Hepatocyte (in vitro differentiated cells): Measurements from ENCODE around the gene HTR3E. TPM values are rescaled to one million over a fixed set of nuclear protein-coding genes. Genes with fewer than 3 reads are reported as not detected.

Experiments
- DNase-seq: peaks from one replicate; pipeline ENCODE4 v3.0.0-alpha.2; 2016; ENCODE audit warnings: low spot score
- H2AFZ ChIP-seq: fragments of 200-600 bp; sonication (generic); 2 replicates; pipeline ENCODE4 v1.6.0; 2016; ENCODE audit warnings: antibody characterized with exemption, mild to moderate bottlenecking
- H3K27ac ChIP-seq: fragments of 200-600 bp; sonication (generic); 2 replicates; pipeline ENCODE4 v1.5.1; 2016; ENCODE audit warnings: mild to moderate bottlenecking
- H3K27me3 ChIP-seq: fragments of 200-600 bp; sonication (generic); 2 replicates; pipeline ENCODE4 v1.6.1; 2016
- H3K36me3 ChIP-seq: fragments of 200-600 bp; sonication (generic); replicated peaks from 2 replicates; pipeline ENCODE4 v1.5.1; 2016; ENCODE audit warnings: low read depth; ENCODE audit not compliant: insufficient read depth
- H3K4me1 ChIP-seq: fragments of 200-600 bp; sonication (generic); 2 replicates; pipeline ENCODE4 v1.5.1; 2016; ENCODE audit warnings: mild to moderate bottlenecking, moderate library complexity; ENCODE audit not compliant: insufficient read depth
- H3K4me2 ChIP-seq: fragments of 200-600 bp; sonication (generic); 2 replicates; pipeline ENCODE4 v1.6.0; 2016
- H3K4me3 ChIP-seq: fragments of 200-600 bp; sonication (generic); 2 replicates; pipeline ENCODE4 v1.5.1; 2016; ENCODE audit warnings: mild to moderate bottlenecking
- H3K79me2 ChIP-seq: fragments of 200-600 bp; sonication (generic); 2 replicates; pipeline ENCODE4 v1.6.0; 2017; ENCODE audit warnings: mild to moderate bottlenecking
- H3K9me2 ChIP-seq: fragments of 200-600 bp; sonication (generic); replicated peaks from 2 replicates; pipeline ENCODE4 v1.6.0; 2017; ENCODE audit warnings: mild to moderate bottlenecking; ENCODE audit not compliant: insufficient read depth
- H3K9me3 ChIP-seq: fragments of 200-600 bp; sonication (generic); 2 replicates; pipeline ENCODE4 v1.5.1; 2016; ENCODE audit warnings: low read depth, mild to moderate bottlenecking
- H4K20me1 ChIP-seq: fragments of 200-600 bp; sonication (generic); 2 replicates; pipeline ENCODE4 v1.6.0; 2016; ENCODE audit warnings: mild to moderate bottlenecking; ENCODE audit not compliant: insufficient read depth, poor library complexity, severe bottlenecking
- EZH2 ChIP-seq: fragments of 200-600 bp; sonication (generic); IDR thresholded peaks from 2 replicates; pipeline ENCODE4 v1.6.1; 2016; ENCODE audit warnings: antibody characterized with exemption, mild to moderate bottlenecking, borderline replicate concordance
- EZH2phosphoT487 ChIP-seq: fragments of 200-600 bp; sonication (generic); IDR thresholded peaks from one replicate; pipeline ENCODE4 v1.6.1; 2018; ENCODE audit warnings: antibody characterized with exemption, mild to moderate bottlenecking, low read depth, moderate library complexity; ENCODE audit not compliant: unreplicated experiment, severe bottlenecking
- WGBS: methylation state at CpG from one replicate; pipeline ENCODE4 v1.1.6; 2016; ENCODE audit warnings: low lambda C conversion rate; ENCODE audit errors: missing lambda C conversion rate; 5-methylcytosine and 5-hydroxymethylcytosine counted together
- polyA plus RNA-seq: library from polyadenylated mRNA; unstranded; fragments of >200 nt; fragmentation: Nextera tagmentation; extraction: Ambion mirVana; gene quantifications from 2 replicates; pipeline ENCODE4 v1.2.1, GENCODE V29; 2016
- total RNA-seq: library from RNA; depleted of rRNA; stranded (reverse); fragments of >200 nt; gene quantifications from 2 replicates; pipeline ENCODE4 v1.2.3, GENCODE V29; 2014
- TF ChIP-seq, protein P1 (sequence below): fragments of 200-600 bp; sonication (generic); IDR thresholded peaks from 2 replicates; pipeline ENCODE4 v1.5.1; 2016; ENCODE audit warnings: antibody characterized with exemption, mild to moderate bottlenecking; ENCODE audit not compliant: poor library complexity

Gene HTR3E
- total and polyA plus RNA-seq, 2 experiments from 2014 or later: not detected

DNA sequence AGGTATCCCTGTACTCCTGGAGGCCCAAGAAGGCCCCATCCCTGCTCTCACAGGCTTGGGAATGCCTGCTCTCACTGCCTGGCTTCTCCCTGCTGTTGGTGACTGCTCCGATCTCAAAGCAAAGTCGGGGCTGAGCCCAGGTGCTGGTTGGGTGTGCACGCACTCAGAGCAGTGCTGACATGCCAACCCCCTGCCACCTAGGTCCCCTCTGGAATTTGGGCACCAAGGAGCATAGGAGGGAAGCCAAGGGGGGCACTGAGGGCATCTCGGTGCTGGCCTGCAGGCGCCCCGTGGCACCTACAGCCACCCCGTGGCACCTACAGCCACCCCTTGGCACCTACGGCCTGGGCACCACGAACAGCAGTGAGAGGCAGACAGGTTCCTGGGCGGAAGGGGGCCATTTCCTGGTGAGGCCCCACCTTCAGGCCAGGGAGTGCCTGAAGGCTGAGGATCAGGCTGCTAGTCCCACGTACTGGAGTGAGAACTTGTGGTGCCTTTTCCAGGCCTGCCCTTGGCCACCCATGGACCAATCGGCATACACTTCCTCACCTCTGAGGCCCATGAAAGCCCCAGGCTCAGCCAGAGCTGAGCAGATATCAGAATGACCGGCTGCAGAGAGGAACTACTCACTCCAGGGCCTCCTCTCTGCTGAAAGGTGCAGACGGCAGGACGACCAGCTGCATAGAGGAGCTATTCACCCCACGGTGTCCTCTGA is 15.6 kb upstream of the HTR3E start:
- no peaks in the 10 kb centered on the region for H3K9me3 ChIP-seq
- H3K79me2 ChIP-seq: no peaks in the 10 kb centered on the region
- WGBS: 79% methylated on average over 16 of the region's 16 CpGs
- no peak overlapping the region for H3K4me2 ChIP-seq
- no peak overlapping the region for H3K4me3 ChIP-seq
- H4K20me1 ChIP-seq: no peaks in the 10 kb centered on the region
- H3K4me1 ChIP-seq: no peaks in the 10 kb centered on the region
- H2AFZ ChIP-seq: no peak overlapping the region
- DNase-seq: no peak
- TF ChIP-seq, protein P1, sequence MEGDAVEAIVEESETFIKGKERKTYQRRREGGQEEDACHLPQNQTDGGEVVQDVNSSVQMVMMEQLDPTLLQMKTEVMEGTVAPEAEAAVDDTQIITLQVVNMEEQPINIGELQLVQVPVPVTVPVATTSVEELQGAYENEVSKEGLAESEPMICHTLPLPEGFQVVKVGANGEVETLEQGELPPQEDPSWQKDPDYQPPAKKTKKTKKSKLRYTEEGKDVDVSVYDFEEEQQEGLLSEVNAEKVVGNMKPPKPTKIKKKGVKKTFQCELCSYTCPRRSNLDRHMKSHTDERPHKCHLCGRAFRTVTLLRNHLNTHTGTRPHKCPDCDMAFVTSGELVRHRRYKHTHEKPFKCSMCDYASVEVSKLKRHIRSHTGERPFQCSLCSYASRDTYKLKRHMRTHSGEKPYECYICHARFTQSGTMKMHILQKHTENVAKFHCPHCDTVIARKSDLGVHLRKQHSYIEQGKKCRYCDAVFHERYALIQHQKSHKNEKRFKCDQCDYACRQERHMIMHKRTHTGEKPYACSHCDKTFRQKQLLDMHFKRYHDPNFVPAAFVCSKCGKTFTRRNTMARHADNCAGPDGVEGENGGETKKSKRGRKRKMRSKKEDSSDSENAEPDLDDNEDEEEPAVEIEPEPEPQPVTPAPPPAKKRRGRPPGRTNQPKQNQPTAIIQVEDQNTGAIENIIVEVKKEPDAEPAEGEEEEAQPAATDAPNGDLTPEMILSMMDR: no peak
- TF ChIP-seq EZH2phosphoT487 (no peak), EZH2 (no peak)
- H3K27me3 ChIP-seq: no peaks in the 10 kb centered on the region
- no peak overlapping the region for H3K27ac ChIP-seq
- H3K9me2 ChIP-seq: no peaks in the 10 kb centered on the region
- H3K36me3 ChIP-seq: no peaks in the 10 kb centered on the region

DNA sequence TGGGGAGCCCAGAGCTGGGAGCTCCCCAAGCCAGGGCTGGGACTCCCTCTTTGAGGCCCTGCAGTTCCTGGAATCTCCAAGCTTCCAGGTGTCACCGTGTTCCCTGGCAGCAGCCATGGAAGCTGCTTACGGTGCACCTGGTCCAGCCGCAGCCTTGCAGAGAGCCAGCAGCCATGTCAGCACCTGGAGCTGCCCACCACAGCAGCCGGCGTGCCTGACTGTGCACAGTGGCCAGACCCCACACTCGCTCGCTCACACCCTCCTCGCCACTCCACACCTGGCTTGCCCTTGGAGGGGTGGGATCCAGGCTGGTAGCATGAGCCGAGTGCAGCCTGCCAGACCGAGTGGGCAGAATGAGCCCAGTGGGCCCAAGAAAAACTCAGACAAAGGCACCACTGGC is 14.8 kb upstream of the HTR3E start:
- TF ChIP-seq, protein P1: no peak
- TF ChIP-seq EZH2phosphoT487: no peak
- TF ChIP-seq EZH2: no peak
- 89% methylated on average over 10 of the region's 10 CpGs for WGBS
- H3K79me2 ChIP-seq: no peaks in the 10 kb centered on the region

DNA sequence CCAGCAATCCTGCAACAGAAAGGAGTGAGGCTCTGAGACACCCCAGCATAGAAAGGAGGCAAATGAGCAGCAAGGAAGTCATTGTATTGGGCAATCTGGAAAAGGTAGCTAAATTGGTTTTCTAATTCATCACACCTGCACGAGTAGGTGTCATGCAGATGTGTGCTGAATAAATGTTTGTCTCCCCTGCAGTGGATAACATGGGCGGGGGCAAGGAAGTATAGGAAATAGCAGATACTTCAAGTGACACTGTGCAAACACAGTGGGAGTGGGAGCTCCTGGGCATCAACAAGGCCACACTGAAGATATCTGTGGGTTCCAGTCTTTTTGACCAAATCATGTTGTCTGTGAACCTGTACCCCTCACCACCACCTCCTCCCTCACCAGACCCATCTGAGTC is 14.4 kb upstream of the HTR3E start:
- Histone ChIP-seq H3K9me3 (no peaks in the 10 kb centered on the region), H3K36me3 (no peaks in the 10 kb centered on the region), H3K4me2 (no peak overlapping the region), H3K27ac (no peak overlapping the region), H3K27me3 (no peaks in the 10 kb centered on the region), H2AFZ (no peak overlapping the region), H3K4me1 (no peaks in the 10 kb centered on the region), H4K20me1 (no peaks in the 10 kb centered on the region), H3K79me2 (no peaks in the 10 kb centered on the region), H3K9me2 (no peaks in the 10 kb centered on the region), H3K4me3 (no peak overlapping the region)
- 53% methylated on average over 2 of the region's 2 CpGs for WGBS
- TF ChIP-seq EZH2 (no peak), EZH2phosphoT487 (no peak)
- TF ChIP-seq, protein P1: no peak
- DNase-seq: no peak

More for the DNA sequence above, 14.8 kb upstream of the HTR3E start:
- Histone ChIP-seq H3K4me3 (no peak overlapping the region), H3K27me3 (no peaks in the 10 kb centered on the region), H3K4me2 (no peak overlapping the region), H3K4me1 (no peaks in the 10 kb centered on the region), H2AFZ (no peak overlapping the region), H4K20me1 (no peaks in the 10 kb centered on the region), H3K27ac (no peak overlapping the region), H3K9me2 (no peaks in the 10 kb centered on the region), H3K36me3 (no peaks in the 10 kb centered on the region), H3K9me3 (no peaks in the 10 kb centered on the region)
- no peak for DNase-seq
